Thoracic aorta (tissue), 2 donors: ENCODE measurements around the gene ANO9. TPM values are rescaled to one million over a fixed set of nuclear protein-coding genes. Genes with fewer than 3 reads are reported as not detected.

Experiments
- ATAC-seq: fragments of 150-250 bp; one replicate; pipeline ENCODE4 v1.8.0; 2017; ENCODE audit warnings: low read depth; ENCODE audit not compliant: insufficient number of reproducible peaks, low FRiP score
- DNase-seq: peaks from one replicate; pipeline ENCODE4 v3.0.0-alpha.2; 2020; ENCODE audit warnings: low spot score
- H3K27ac ChIP-seq, 2 donors: fragments of 200-600 bp; sonication (generic); 1 replicate in 1 of 2; 2 replicates in 1 of 2; pipeline ENCODE4 v1.5.1; 2016; ENCODE audit warnings: mild to moderate bottlenecking in 2 of 2, moderate library complexity in 2 of 2
- H3K27me3 ChIP-seq: fragments of 200-600 bp; sonication (generic); replicated peaks from 2 replicates; pipeline ENCODE4 v1.6.0; 2016; ENCODE audit warnings: mild to moderate bottlenecking; ENCODE audit not compliant: insufficient read depth
- H3K36me3 ChIP-seq: fragments of 200-600 bp; sonication (generic); one replicate; pipeline ENCODE4 v1.5.1; 2016
- H3K4me1 ChIP-seq, 2 donors: fragments of 200-600 bp; sonication (generic); 1 replicate in 1 of 2; 2 replicates in 1 of 2; pipeline versions ENCODE4 v1.5.1 to v1.6.0; 2016; ENCODE audit warnings: low read depth in 2 of 2, mild to moderate bottlenecking in 1 of 2; ENCODE audit not compliant: control insufficient read depth in 1 of 2
- H3K4me3 ChIP-seq: fragments of 200-600 bp; sonication (generic); 2 replicates; pipeline ENCODE4 v1.5.1; 2016; ENCODE audit warnings: mild to moderate bottlenecking
- H3K9me3 ChIP-seq: fragments of 200-600 bp; sonication (generic); 2 replicates; pipeline ENCODE4 v1.5.1; 2016
- CTCF ChIP-seq: fragments of 200-600 bp; sonication (generic); IDR thresholded peaks from one replicate; pipeline ENCODE4 v1.5.1; 2019; ENCODE audit warnings: antibody characterized with exemption
- total RNA-seq, 2 donors: library from RNA; depleted of rRNA; stranded (reverse); fragments of >200 nt; gene quantifications; one replicate each; pipeline versions ENCODE4 v1.1.0 to v1.2.3, GENCODE V29; 2016

ANO9 gene
- total RNA-seq, 2 donors from 2014 or later = 0.68 to 2.7 TPM

GRCh38 chr11:486189-486588 lies 44.4 kb upstream of the ANO9 start:
- ATAC-seq = no peak
- no peak overlapping the region for H3K4me3 ChIP-seq
- DNase-seq = no peak
- H3K27me3 ChIP-seq = no peaks in the 10 kb centered on the region
- H3K4me1 ChIP-seq = no peaks in the 10 kb centered on the region
- no peaks in the 10 kb centered on the region for H3K36me3 ChIP-seq
- H3K27ac ChIP-seq = no peak overlapping the region
- no peak for TF ChIP-seq CTCF
- no peaks in the 10 kb centered on the region for H3K9me3 ChIP-seq

- H3K4me1 ChIP-seq = no peaks in the 10 kb centered on the region
- no peak overlapping the region for H3K27ac ChIP-seq
- no peaks in the 10 kb centered on the region for H3K9me3 ChIP-seq
- DNase-seq (no peak), ATAC-seq (no peak)
- H3K4me3 ChIP-seq = no peak overlapping the region
- no peak for TF ChIP-seq CTCF
- no peaks in the 10 kb centered on the region for H3K36me3 ChIP-seq
- no peaks in the 10 kb centered on the region for H3K27me3 ChIP-seq
Measured at GRCh38 chr11:484616-485015, 42.8 kb upstream of the ANO9 start.

GRCh38 chr11:479311-479710 lies 37.5 kb upstream of the ANO9 start:
- no peak for TF ChIP-seq CTCF
- Histone ChIP-seq H3K4me1 (peaks cover 5 to 10% of the 10 kb centered on the region in 2 donors), H3K9me3 (no peaks in the 10 kb centered on the region), H3K36me3 (no peaks in the 10 kb centered on the region), H3K27ac (no peak overlapping the region), H3K27me3 (no peaks in the 10 kb centered on the region), H3K4me3 (no peak overlapping the region)
- ATAC-seq (no peak), DNase-seq (no peak)

GRCh38 chr11:477052-477715 lies 35.4 kb upstream of the ANO9 start:
- H3K9me3 ChIP-seq = no peaks in the 10 kb centered on the region
- H3K27ac ChIP-seq = peak overlapping the region in 1 of 2 donors; percentile 32
- H3K36me3 ChIP-seq = no peaks in the 10 kb centered on the region
- H3K4me1 ChIP-seq = peaks cover 5 to 10% of the 10 kb centered on the region in 2 donors
- ATAC-seq (no peak), DNase-seq (no peak)
- H3K27me3 ChIP-seq = no peaks in the 10 kb centered on the region
- H3K4me3 ChIP-seq = no peak overlapping the region
- no peak for TF ChIP-seq CTCF

- Histone ChIP-seq H3K27ac (no peak overlapping the region), H3K4me3 (no peak overlapping the region), H3K27me3 (no peaks in the 10 kb centered on the region), H3K36me3 (no peaks in the 10 kb centered on the region), H3K4me1 (peaks cover 5 to 10% of the 10 kb centered on the region in 2 donors), H3K9me3 (no peaks in the 10 kb centered on the region)
- DNase-seq (no peak), ATAC-seq (no peak)
- TF ChIP-seq CTCF = no peak
Measured at GRCh38 chr11:476416-476815, 34.6 kb upstream of the ANO9 start.
